Naive thymus-derived CD8-positive, alpha-beta T cell (primary cell): ENCODE data around the gene MORN1. TPM values are rescaled to one million over a fixed set of nuclear protein-coding genes. Genes with fewer than 3 reads are reported as not detected.
A peak's percentile ranks its signal among the peaks of the same experiment; 100 is the strongest.

ENCODE experiments used
- ATAC-seq, 2 donors: fragments of 150-1000 bp; cut with Tn5 transposase in 1 of 2; sonication (Bioruptor Pico), chemical (Tn5 transposase) in 1 of 2; 1 replicate in 1 of 2; 2 replicates in 1 of 2; pipeline ENCODE4 v1.10.0; 2021; ENCODE audit warnings: mild to moderate bottlenecking in 2 of 2, moderate library complexity in 2 of 2
- POLR2A ChIA-PET: fragments of 350-600 bp; sonication (Branson Sonifier 250); formaldehyde crosslinking; loops from one replicate; lab custom pipeline; 2021; ENCODE audit warnings: antibody characterized with exemption; lab: Charles Lee
- DNase-seq, 10 donors: peaks; one replicate each; pipeline versions ENCODE4 v3.0.0 to v3.0.0-alpha.2; 2020 to 2022
- H3K27ac Mint-ChIP-seq, 10 donors: one replicate each; pipeline ENCODE4 v1.8.0; 2020 to 2022; ENCODE audit warnings: mild to moderate bottlenecking in 10 of 10, mixed read lengths in 10 of 10, moderate library complexity in 4 of 10, inconsistent platforms in 1 of 10
- H3K27me3 Mint-ChIP-seq, 5 donors: one replicate each; pipeline ENCODE4 v1.8.0; 2021 to 2022; ENCODE audit warnings: mixed read lengths in 5 of 5
- H3K36me3 Mint-ChIP-seq, 3 donors: one replicate each; pipeline ENCODE4 v1.8.0; 2020 to 2022; ENCODE audit warnings: mixed read lengths in 3 of 3, mild to moderate bottlenecking in 2 of 3, inconsistent platforms in 1 of 3
- H3K4me1 Mint-ChIP-seq, 4 donors: one replicate each; pipeline ENCODE4 v1.8.0; 2021 to 2022; ENCODE audit warnings: mixed read lengths in 4 of 4
- H3K4me3 Mint-ChIP-seq, 10 donors: one replicate each; pipeline ENCODE4 v1.8.0; 2020 to 2022; ENCODE audit warnings: mild to moderate bottlenecking in 10 of 10, mixed read lengths in 10 of 10, moderate library complexity in 6 of 10, inconsistent platforms in 1 of 10
- H3K9me3 Mint-ChIP-seq, 9 donors: one replicate each; pipeline ENCODE4 v1.8.0; 2020 to 2022; ENCODE audit warnings: mixed read lengths in 9 of 9, mild to moderate bottlenecking in 3 of 9, inconsistent platforms in 1 of 9, moderate library complexity in 1 of 9
- polyA plus RNA-seq, 3 donors: library from polyadenylated mRNA; unstranded; fragments of 300-500 nt; fragmentation: Illumina TruSeq; gene quantifications; one replicate each; pipeline ENCODE4 v1.2.3, GENCODE V29; 2021
- total RNA-seq, 8 experiments: library from RNA in 2 of 8; stranded (reverse) in 2 of 8; gene quantifications; one replicate each; pipeline ENCODE4 v1.2.3 and lab custom pipeline; 2021 to 2026

MORN1 gene
- total and polyA plus RNA-seq, 5 experiments from 2014 or later: 4.3 to 18.8 (median 7.1) TPM

GRCh38 chr1:2320760-2321667 is 70.3 kb downstream of the MORN1 start:
- H3K9me3 Mint-ChIP-seq: no peaks in the 10 kb centered on the region
- POLR2A ChIA-PET: interaction anchor here (0.5 to 6.3 kb wide), 3 partner anchors 46 to 301 kb away, joined by 3 to 60 read pairs (median 3); partner anchors contain the start of gene SKI
- ATAC-seq (no peak), DNase-seq (no peak)
- peaks cover 0 to 10% (median 4%) of the 10 kb centered on the region in 5 donors for H3K27me3 Mint-ChIP-seq
- H3K4me3 Mint-ChIP-seq: no peak overlapping the region
- H3K27ac Mint-ChIP-seq: peak overlapping the region in 3 of 10 donors; percentile 21 to 29 (median 28)
- peaks cover 6 to 27% (median 15%) of the 10 kb centered on the region in 4 donors for H3K4me1 Mint-ChIP-seq
- no peaks in the 10 kb centered on the region for H3K36me3 Mint-ChIP-seq

GRCh38 chr1:2320006-2320405 is 71.3 kb downstream of the MORN1 start:
- POLR2A ChIA-PET: interaction anchor here (1.8 to 6.3 kb wide), 3 partner anchors 18 to 91 kb away, joined by 4 to 60 read pairs (median 5); partner anchors contain the start of gene SKI
- no peaks in the 10 kb centered on the region for H3K9me3 Mint-ChIP-seq

GRCh38 chr1:2319291-2319690 is 72.1 kb downstream of the MORN1 start:
- Mint-ChIP-seq H3K9me3 (no peaks in the 10 kb centered on the region), H3K4me1 (peaks cover 5 to 28% (median 17%) of the 10 kb centered on the region in 4 donors), H3K4me3 (peak overlapping the region in 8 of 10 donors; percentile 28 to 64 (median 48)), H3K27me3 (no peaks in the 10 kb centered on the region), H3K27ac (peak overlapping the region in 9 of 10 donors; percentile 43 to 84 (median 76)), H3K36me3 (no peaks in the 10 kb centered on the region)
- POLR2A ChIA-PET: interaction anchor here (0.8 to 6.3 kb wide), 7 partner anchors 10 to 124 kb away, joined by 3 to 60 read pairs (median 4); partner anchors contain the start of genes FAAP20 and SKI
- ATAC-seq (no peak), DNase-seq (no peak)

More at GRCh38 chr1:2320006-2320405, 71.3 kb downstream of the MORN1 start:
- Mint-ChIP-seq H3K4me3 (no peak overlapping the region), H3K27ac (peak overlapping the region in 1 of 10 donors; percentile 63), H3K4me1 (peaks cover 7 to 30% (median 17%) of the 10 kb centered on the region in 4 donors), H3K36me3 (no peaks in the 10 kb centered on the region), H3K27me3 (peaks cover 0 to 4% (median under 1%) of the 10 kb centered on the region in 5 donors)
- DNase-seq: no peak
- ATAC-seq: no peak

GRCh38 chr1:2318314-2319278 is 72.8 kb downstream of the MORN1 start:
- Mint-ChIP-seq H3K27me3 (no peaks in the 10 kb centered on the region), H3K4me1 (peaks cover 4 to 30% (median 20%) of the 10 kb centered on the region in 4 donors), H3K9me3 (no peaks in the 10 kb centered on the region), H3K36me3 (no peaks in the 10 kb centered on the region), H3K27ac (peak overlapping the region; percentile 43 to 84 (median 72)), H3K4me3 (peak overlapping the region in 8 of 10 donors; percentile 28 to 64 (median 48))
- peak in 1 of 2 donors; percentile 17 for ATAC-seq
- peak in 3 of 10 donors; percentile 40 to 60 (median 54) for DNase-seq
- POLR2A ChIA-PET: interaction anchor here (0.8 to 6.3 kb wide), 7 partner anchors 9 to 123 kb away, joined by 3 to 60 read pairs (median 4); partner anchors contain the start of genes FAAP20 and SKI

- no peak for DNase-seq
- H3K36me3 Mint-ChIP-seq: no peaks in the 10 kb centered on the region
- no peaks in the 10 kb centered on the region for H3K9me3 Mint-ChIP-seq
- no peak for ATAC-seq
- no peaks in the 10 kb centered on the region for H3K27me3 Mint-ChIP-seq
- peak overlapping the region in 7 of 10 donors; percentile 12 to 83 (median 66) for H3K27ac Mint-ChIP-seq
- peak overlapping the region in 8 of 10 donors; percentile 4 to 72 (median 46) for H3K4me3 Mint-ChIP-seq
- H3K4me1 Mint-ChIP-seq: peaks cover 4 to 41% (median 26%) of the 10 kb centered on the region in 4 donors
- POLR2A ChIA-PET: interaction anchor here (1.0 to 9.4 kb wide), 6 partner anchors 18 to 123 kb away, joined by 4 to 112 read pairs (median 21); partner anchors contain the start of genes FAAP20 and SKI
Observed at GRCh38 chr1:2317230-2318065, 73.9 kb downstream of the MORN1 start.

GRCh38 chr1:2316451-2316961 is 74.8 kb downstream of the MORN1 start:
- no peaks in the 10 kb centered on the region for H3K9me3 Mint-ChIP-seq
- DNase-seq (no peak), ATAC-seq (no peak)
- POLR2A ChIA-PET: interaction anchor here (0.5 to 9.4 kb wide), 7 partner anchors 17 to 122 kb away, joined by 4 to 112 read pairs (median 16); partner anchors contain the start of genes FAAP20 and SKI
- H3K4me3 Mint-ChIP-seq: peak overlapping the region in 1 of 10 donors; percentile 76
- peak overlapping the region in 9 of 10 donors; percentile 13 to 92 (median 66) for H3K27ac Mint-ChIP-seq
- H3K36me3 Mint-ChIP-seq: no peaks in the 10 kb centered on the region
- peaks cover 4 to 38% (median 27%) of the 10 kb centered on the region in 4 donors for H3K4me1 Mint-ChIP-seq
- H3K27me3 Mint-ChIP-seq: no peaks in the 10 kb centered on the region

- peak in 2 of 10 donors; percentile 27 to 41 for DNase-seq
- POLR2A ChIA-PET: interaction anchor here (0.5 to 9.4 kb wide), 12 partner anchors 10 to 128 kb away, joined by 3 to 112 read pairs (median 4); partner anchors contain the start of genes FAAP20 and SKI
- Mint-ChIP-seq H3K4me3 (peak overlapping the region; percentile 36 to 77 (median 69)), H3K9me3 (no peaks in the 10 kb centered on the region), H3K4me1 (peaks cover 4 to 41% (median 29%) of the 10 kb centered on the region in 4 donors), H3K27ac (peak overlapping the region; percentile 13 to 92 (median 84)), H3K27me3 (no peaks in the 10 kb centered on the region), H3K36me3 (no peaks in the 10 kb centered on the region)
- peak; percentile 5 to 11 for ATAC-seq
Observed at GRCh38 chr1:2315674-2316450, 75.5 kb downstream of the MORN1 start.

GRCh38 chr1:2314803-2315673 is 76.3 kb downstream of the MORN1 start:
- peak; percentile 65 to 86 (median 76) for DNase-seq
- no peaks in the 10 kb centered on the region for H3K9me3 Mint-ChIP-seq

GRCh38 chr1:2314273-2314802 is 77.0 kb downstream of the MORN1 start:
- Mint-ChIP-seq H3K27ac (peak overlapping the region in 7 of 10 donors; percentile 56 to 95 (median 78)), H3K9me3 (no peaks in the 10 kb centered on the region), H3K36me3 (no peaks in the 10 kb centered on the region), H3K4me1 (peaks cover 4 to 49% (median 30%) of the 10 kb centered on the region in 4 donors), H3K27me3 (no peaks in the 10 kb centered on the region), H3K4me3 (peak overlapping the region in 1 of 10 donors; percentile 52)
- POLR2A ChIA-PET: interaction anchor here (1.1 to 9.4 kb wide), 8 partner anchors 14 to 125 kb away, joined by 3 to 112 read pairs (median 24); partner anchors contain the start of genes FAAP20 and SKI
- DNase-seq: peak in 3 of 10 donors; percentile 32 to 51 (median 48)
- peak; percentile 19 to 25 for ATAC-seq

More at GRCh38 chr1:2314803-2315673, 76.3 kb downstream of the MORN1 start:
- Mint-ChIP-seq H3K27ac (peak overlapping the region in 9 of 10 donors; percentile 48 to 92 (median 85)), H3K27me3 (no peaks in the 10 kb centered on the region), H3K4me3 (peak overlapping the region; percentile 36 to 77 (median 69)), H3K4me1 (peaks cover 4 to 47% (median 30%) of the 10 kb centered on the region in 4 donors), H3K36me3 (no peaks in the 10 kb centered on the region)
- POLR2A ChIA-PET: interaction anchor here (0.9 to 9.4 kb wide), 10 partner anchors 11 to 127 kb away, joined by 3 to 112 read pairs (median 10); partner anchors contain the start of genes FAAP20 and SKI
- peak; percentile 44 to 62 for ATAC-seq
